Measurements from ENCODE around the gene GRIK4. TPM values are rescaled to one million over a fixed set of nuclear protein-coding genes. Genes with fewer than 3 reads are reported as not detected.

GRIK4 gene
- total and polyA plus RNA-seq, 2 donors (not counting 3 experiments of a cell fraction or from before 2014, with no cell fraction given) = 0.81 to 1.6 TPM

DNA sequence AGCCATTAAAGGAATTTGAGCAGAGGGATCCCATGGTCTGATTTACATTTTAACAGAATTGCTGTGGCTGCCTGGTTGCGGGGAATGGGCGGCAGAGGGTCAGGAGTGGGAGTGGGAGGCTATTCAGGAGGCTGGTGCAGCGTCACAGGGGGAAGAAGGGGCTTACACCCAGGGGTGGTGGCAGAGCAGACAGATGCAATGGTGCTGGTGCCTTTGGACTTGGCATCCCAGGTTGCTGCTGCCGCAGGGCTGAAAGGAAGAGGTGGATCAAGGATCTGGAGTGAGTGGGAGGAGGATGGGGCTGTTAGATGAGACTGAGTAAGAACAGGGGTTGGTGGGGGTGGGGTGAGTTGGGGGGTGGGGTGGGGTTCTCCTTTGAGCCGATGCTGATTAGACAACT lies 38.5 kb downstream of the GRIK4 start:
- Histone ChIP-seq H3K79me2 (ENCODE audit: control insufficient read depth, insufficient read depth, low read length) (no peaks in the 10 kb centered on the region), H3K27ac (ENCODE audit: insufficient read depth, low read depth, low read length) (no peak overlapping the region), H3K4me2 (ENCODE audit: insufficient read depth, low read length) (no peak overlapping the region), H3K36me3 (ENCODE audit: control insufficient read depth in 2 of 2, extremely low read depth in 1 of 2, insufficient read depth in 2 of 2, low read length in 2 of 2) (no peaks in the 10 kb centered on the region), H4K20me1 (replicated peaks; ENCODE audit: control insufficient read depth, extremely low read depth, insufficient read depth, low read length) (no peaks in the 10 kb centered on the region), H3K9me1 (replicated peaks; ENCODE audit: control insufficient read depth, extremely low read depth, insufficient read depth, low read length) (no peaks in the 10 kb centered on the region), H3K27me3 (ENCODE audit: control insufficient read depth in 2 of 2, insufficient read depth in 2 of 2, low read length in 2 of 2) (no peaks in the 10 kb centered on the region), H3K9ac (replicated peaks; ENCODE audit: extremely low read depth, insufficient read depth, low read length) (no peak overlapping the region), H2AFZ (ENCODE audit: low read depth, low read length) (no peak overlapping the region), H3K4me3 (replicated peaks in 1 of 3; ENCODE audit: insufficient read depth in 1 of 3, low read depth in 1 of 3, low read length in 3 of 3) (no peak overlapping the region), H3K4me1 (ENCODE audit: control insufficient read depth, extremely low read depth, insufficient read depth, low read length) (peaks cover 13% of the 10 kb centered on the region), H3K9me3 (replicated peaks; ENCODE audit: control insufficient read depth, insufficient read depth, low read length) (no peaks in the 10 kb centered on the region)
- TF ChIP-seq MYC (IDR thresholded peaks at IDR 0.05; ENCODE audit: low read depth, low read length) = no peak
- TF ChIP-seq JUN (IDR thresholded peaks at IDR 0.05; ENCODE audit: borderline replicate concordance, insufficient read depth, insufficient read length, low read depth) = no peak
- no peak for TF ChIP-seq POLR2AphosphoS5 (IDR thresholded peaks at IDR 0.05; ENCODE audit: insufficient read depth, low read depth, low read length)
- TF ChIP-seq, protein P1, sequence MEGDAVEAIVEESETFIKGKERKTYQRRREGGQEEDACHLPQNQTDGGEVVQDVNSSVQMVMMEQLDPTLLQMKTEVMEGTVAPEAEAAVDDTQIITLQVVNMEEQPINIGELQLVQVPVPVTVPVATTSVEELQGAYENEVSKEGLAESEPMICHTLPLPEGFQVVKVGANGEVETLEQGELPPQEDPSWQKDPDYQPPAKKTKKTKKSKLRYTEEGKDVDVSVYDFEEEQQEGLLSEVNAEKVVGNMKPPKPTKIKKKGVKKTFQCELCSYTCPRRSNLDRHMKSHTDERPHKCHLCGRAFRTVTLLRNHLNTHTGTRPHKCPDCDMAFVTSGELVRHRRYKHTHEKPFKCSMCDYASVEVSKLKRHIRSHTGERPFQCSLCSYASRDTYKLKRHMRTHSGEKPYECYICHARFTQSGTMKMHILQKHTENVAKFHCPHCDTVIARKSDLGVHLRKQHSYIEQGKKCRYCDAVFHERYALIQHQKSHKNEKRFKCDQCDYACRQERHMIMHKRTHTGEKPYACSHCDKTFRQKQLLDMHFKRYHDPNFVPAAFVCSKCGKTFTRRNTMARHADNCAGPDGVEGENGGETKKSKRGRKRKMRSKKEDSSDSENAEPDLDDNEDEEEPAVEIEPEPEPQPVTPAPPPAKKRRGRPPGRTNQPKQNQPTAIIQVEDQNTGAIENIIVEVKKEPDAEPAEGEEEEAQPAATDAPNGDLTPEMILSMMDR (IDR thresholded peaks at IDR 0.05; ENCODE audit: extremely low read depth in 1 of 2, insufficient read depth in 1 of 2, low read depth in 1 of 2, low read length in 2 of 2) = no peak
- TF ChIP-seq POLR2A (IDR thresholded peaks at IDR 0.05; ENCODE audit: low read depth, low read length) = no peak
- TF ChIP-seq EZH2 (IDR thresholded peaks at IDR 0.05; ENCODE audit: borderline replicate concordance, low read depth, low read length, severe bottlenecking) = no peak
- TF ChIP-seq, protein P2, sequence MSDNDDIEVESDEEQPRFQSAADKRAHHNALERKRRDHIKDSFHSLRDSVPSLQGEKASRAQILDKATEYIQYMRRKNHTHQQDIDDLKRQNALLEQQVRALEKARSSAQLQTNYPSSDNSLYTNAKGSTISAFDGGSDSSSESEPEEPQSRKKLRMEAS (IDR thresholded peaks at IDR 0.05; ENCODE audit: insufficient read depth, insufficient read length) = no peak
- no peak for TF ChIP-seq FOS (IDR thresholded peaks at IDR 0.05; ENCODE audit: borderline replicate concordance, insufficient read depth, low read length)
- TF ChIP-seq GATA2 (IDR thresholded peaks at IDR 0.05; ENCODE audit: insufficient read depth, insufficient read length, low read depth, low read length) = no peak
- no peak for FAIRE-seq
- ChIA-PET POLR2A (no interaction called here), CTCF (no interaction called here)
- dilution Hi-C loops (cut with MboI; ENCODE audit: extremely low pct_ligation_motif_present, low sequenced_read_pairs) = no loop called here
- BruUV-seq (replicated peaks) = no TSS peak
- no peak for DNase-seq (ENCODE audit: low read depth, low spot score)
- intact Hi-C loops (cut with micrococcal nuclease) = no loop called here
